Neural progenitor cell (in vitro differentiated cells): Measurements from ENCODE around the gene EVA1A.

Experiments
- EZH2phosphoT487 ChIP-seq: fragments of 200-600 bp; sonication (generic); IDR thresholded peaks from 2 replicates; pipeline ENCODE4 v1.6.1; 2017; ENCODE audit warnings: antibody characterized with exemption
- TF ChIP-seq, protein P1 (sequence below): fragments of 200-600 bp; sonication (generic); IDR thresholded peaks from 2 replicates; pipeline ENCODE4 v1.5.1; 2017; ENCODE audit warnings: antibody characterized with exemption, mild to moderate bottlenecking

DNA sequence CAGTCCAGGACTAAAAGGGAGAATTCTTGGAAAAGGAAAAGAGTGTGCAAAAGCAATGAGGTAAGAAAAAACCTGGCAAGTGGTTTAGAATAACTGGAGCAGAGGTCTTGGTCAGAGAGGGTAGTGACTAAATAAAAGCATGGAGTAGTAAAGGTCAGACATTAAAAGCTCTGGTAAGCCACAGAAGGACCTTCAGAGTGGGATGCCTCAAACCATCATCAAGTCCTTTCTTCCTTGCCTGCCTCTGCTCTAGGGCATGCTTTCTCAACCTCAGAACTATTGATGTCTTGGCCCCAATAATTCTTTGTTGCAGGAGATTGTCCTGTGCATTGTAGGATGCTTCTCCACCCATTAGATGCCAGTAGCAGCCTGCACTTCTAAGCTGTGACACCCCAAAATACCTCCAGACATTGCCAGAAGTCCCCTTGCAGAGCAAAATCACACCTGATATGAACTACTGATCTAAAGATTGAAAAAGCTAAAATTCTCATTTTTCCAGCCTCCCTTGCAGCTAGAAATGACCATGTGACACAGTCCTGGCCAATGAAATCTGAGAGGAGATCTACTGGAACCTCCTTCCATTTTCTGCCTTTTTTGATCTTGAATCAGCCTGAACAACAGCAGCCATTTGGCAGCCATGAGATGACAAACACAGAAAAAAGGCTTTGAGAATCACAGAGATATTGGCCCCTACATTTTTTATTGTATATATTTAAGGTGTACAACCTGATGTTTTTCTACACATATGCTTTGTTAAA lies 48.1 kb downstream of the EVA1A start:
- TF ChIP-seq, protein P1, sequence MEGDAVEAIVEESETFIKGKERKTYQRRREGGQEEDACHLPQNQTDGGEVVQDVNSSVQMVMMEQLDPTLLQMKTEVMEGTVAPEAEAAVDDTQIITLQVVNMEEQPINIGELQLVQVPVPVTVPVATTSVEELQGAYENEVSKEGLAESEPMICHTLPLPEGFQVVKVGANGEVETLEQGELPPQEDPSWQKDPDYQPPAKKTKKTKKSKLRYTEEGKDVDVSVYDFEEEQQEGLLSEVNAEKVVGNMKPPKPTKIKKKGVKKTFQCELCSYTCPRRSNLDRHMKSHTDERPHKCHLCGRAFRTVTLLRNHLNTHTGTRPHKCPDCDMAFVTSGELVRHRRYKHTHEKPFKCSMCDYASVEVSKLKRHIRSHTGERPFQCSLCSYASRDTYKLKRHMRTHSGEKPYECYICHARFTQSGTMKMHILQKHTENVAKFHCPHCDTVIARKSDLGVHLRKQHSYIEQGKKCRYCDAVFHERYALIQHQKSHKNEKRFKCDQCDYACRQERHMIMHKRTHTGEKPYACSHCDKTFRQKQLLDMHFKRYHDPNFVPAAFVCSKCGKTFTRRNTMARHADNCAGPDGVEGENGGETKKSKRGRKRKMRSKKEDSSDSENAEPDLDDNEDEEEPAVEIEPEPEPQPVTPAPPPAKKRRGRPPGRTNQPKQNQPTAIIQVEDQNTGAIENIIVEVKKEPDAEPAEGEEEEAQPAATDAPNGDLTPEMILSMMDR = no peak
- no peak for TF ChIP-seq EZH2phosphoT487
